Pons (tissue), 1 donor: Measurements from ENCODE around the gene ZNF598.

Experiments used
- DNase-seq: peaks from one replicate; pipeline ENCODE4 v3.0.0-alpha.2; 2016; ENCODE audit warnings: low spot score

The ZNF598 gene

DNA sequence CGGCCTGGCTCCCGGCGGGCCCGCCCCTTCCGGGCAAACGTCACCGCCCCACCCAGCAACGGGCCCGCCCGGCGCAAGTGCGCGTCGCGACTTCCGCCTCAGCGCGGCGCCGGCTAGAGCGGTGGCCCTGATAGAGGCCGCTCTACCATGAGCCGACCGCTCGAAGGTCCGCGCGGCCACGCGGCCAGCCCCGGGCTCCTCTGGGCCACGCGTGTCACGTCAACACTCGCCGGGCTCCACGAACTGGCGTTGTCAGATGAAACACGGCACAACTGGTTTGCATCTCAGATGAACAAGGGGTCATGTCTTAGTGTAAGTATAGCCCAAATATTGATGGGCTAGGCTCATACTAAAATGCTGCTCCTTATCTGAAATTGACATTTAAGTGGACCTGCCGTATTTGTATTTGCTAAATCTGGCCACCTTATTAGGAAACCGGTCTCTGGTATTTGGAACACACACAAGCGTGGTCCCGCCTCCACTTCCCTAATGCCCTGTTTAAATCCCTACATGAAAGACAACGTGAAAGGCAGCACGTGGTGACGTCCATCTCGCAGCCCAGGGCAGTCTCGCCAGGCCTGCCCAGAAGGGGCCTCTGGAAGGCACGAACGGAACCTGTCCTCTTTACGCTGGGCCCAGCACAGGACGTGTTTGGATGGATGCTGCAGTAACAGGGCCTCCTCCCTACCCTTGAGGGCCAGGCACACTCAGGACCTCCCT lies at the start of gene ZNF598:
Gene ZNF598, minus strand, starts transcription at position 31 of the 720 bp plus-strand sequence.
- peak; percentile 87 for DNase-seq

GRCh38 chr16:2058872-2059271 lies 49.3 kb upstream of the ZNF598 start:
- DNase-seq, result no peak

GRCh38 chr16:2058420-2058819 lies 48.8 kb upstream of the ZNF598 start:
- DNase-seq, result no peak

- no peak for DNase-seq
Measured at GRCh38 chr16:2057438-2057837, 47.8 kb upstream of the ZNF598 start.

DNA sequence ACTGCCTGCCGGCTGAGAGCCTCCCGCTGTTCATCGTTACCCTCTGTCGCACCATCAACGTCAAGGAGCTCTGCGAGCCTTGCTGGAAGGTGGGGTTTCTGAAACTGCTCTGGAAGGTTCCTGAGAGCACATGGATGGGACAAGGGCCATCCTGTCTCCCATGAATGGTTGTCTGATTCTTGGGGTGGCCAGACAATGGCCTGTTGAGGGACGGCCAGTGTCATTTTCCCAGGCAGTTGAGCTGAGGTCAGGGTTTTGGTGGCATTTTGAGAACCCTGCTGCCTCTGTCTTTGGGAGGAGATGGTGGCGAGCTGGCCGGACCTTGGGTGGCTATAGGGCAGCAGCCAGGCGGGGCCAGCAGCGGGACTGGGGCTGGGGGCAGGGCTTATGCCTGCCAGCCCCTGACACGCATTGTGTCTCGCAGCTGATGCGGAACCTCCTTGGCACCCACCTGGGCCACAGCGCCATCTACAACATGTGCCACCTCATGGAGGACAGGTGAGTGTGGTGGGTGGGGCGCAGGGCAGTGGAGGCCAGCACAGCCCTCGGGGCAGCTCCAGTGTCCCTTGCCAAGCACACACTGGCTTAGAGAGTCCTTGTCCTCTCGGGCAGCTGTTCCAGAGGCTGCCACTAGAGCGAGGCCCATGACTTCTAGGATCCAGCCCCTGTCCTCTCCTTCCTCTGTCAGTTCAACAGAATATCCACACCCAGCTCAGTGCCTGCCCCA lies 47.2 kb upstream of the ZNF598 start:
- peak; percentile 73 for DNase-seq

DNA sequence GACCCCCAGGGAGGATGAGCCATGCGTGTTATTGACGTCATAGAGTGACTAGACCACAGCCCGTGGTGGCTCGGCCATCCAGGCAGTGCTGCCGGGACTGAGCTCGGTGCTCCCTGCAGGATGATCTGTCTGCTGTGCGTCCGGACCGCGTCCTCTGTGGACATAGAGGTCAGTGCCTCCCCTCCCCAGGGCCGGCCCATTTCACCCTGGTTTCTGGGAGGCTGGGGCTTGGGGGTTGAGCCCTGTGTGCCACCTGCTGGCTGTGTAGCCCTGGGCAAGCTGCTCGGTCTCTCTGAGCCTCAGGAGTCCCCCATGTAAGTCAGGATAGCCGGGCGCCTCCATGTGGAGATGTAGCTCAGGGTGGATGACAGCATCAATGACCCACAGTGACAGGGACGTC lies 46.5 kb upstream of the ZNF598 start:
- peak; percentile 32 for DNase-seq

DNA sequence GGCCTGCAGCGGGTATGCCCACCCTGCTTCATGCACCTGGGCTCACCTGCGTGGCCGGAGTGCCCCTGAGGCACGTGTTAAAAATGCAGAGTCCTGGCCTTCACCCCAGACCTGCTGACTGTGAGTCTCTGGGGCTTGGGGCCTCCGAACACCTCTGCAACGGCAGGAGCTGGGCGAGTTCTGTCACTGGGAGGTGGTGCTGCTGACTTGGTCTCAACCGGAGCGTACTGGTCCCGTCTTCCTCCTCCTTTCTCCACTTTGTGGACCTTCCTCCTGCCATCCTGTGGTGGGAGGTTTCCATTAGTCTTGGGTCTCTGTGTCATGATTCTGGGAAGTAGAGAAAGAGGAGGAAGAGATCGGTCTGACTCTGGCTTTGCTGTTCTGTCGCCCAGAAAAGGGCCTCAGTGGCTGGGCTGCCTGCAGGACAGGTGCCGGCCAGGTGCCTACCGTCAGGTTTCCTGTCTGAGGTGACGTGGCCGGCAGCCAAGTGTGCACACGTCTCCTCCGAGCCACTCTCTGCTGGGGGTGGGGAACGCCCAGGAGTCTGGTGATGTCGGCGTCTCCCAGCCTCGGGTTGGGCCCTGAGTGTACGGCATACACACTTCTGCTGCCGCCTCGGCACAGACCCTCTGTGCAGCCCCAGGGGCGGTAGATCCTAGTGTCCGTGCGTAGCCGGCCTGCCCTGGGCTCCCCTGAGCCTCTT lies 45.1 kb upstream of the ZNF598 start:
- DNase-seq, result no peak

- DNase-seq, result no peak
Measured at GRCh38 chr16:2053897-2054296, 44.3 kb upstream of the ZNF598 start.

- DNase-seq, result no peak
Measured at GRCh38 chr16:2053211-2053610, 43.6 kb upstream of the ZNF598 start.

GRCh38 chr16:2048116-2048543 lies 38.5 kb upstream of the ZNF598 start:
- no peak for DNase-seq

GRCh38 chr16:2047330-2048115 lies 37.9 kb upstream of the ZNF598 start, which contains the start of the genes NTHL1 and TSC2:
Gene NTHL1 (minus strand): TSS chr16:2047834. CDS start chr16:2047823, 11 bp downstream.
Gene TSC2 (plus strand): TSS chr16:2047985. CDS start chr16:2048616, 631 bp downstream.
- peak; percentile 93 for DNase-seq

DNA sequence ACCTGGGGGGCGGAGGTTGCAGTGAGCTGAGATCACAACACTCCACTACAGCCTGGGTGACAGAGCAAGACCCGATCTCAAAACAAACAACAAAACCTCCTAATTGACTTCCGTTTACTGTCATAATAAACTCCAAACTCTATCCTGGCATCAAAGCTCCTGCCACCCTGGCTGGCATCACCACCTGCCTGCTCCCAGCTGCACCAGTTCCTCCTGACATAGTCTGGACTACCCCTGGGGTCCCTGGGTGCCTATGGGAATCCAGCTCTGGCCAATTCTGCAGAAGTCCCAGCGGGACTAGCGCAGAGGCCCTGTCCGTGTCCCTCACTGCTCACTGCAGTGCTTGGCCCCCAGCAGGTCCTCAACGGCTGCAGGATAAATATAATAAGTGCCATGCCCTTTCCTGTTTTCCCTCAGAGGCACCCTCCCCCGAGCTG lies 37.3 kb upstream of the ZNF598 start:
- DNase-seq, result no peak

DNA sequence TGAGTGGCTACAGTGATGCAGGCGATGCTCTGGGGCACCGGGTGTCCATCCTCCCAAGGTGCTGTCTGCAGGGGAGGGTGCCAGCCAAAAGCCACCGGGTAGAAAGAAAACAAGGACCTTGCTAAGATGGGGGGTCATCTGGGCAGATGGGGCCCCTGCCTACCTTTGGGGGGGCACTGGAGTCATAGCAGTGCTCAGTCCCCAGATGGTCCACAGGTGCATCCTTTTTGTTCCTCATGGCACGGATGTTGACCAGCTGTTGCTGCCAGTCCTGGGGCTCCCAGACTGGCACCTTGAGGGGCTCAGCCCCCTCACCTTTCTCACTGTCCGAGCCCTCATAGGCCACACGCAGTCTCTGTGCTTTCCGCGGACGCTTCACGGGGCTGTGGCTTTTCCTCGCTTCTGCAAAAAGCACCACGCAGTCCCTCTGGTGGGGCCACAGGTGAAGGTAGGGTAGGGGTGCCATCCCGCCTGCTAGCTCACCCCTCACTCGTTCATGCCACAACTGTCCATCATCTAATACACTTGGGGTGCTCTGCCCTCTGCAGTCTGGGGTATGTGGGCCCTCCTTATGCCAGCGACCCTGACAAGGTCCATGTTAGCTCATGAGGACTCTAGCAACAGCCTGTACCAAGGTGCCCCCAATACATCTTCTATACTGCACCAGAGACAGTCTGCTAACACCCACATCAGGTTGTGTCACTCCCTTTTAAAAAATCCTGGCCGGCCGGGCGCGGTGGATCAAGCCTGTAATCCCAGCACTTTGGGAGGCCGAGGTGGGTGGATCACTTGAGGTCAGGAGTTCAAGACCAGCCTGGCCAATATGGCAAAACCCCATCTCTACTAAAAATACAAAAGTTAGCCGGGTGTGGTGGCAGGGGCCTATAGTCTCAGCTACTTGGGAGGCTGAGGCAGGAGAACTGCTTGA lies 36.6 kb upstream of the ZNF598 start:
- no peak for DNase-seq

DNA sequence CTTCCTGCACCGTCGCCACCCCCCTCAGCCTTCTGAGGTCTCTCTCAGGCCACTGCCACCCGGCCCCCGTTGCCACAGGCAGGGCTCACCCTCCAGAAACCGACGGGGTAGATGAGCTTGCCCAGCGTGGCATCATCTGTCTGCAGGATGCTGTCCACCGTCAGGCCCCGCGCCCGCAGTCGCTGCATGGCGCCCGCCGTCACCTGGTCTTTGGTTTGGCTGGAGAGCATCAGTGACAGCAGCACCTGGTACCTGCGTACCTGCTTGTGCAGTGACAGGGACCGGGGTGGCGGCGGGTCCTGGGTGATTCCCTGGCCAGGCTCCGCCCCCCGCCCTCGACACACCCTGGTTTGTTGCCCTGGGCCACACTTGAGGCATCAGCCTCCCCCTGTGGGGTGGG lies 34.9 kb upstream of the ZNF598 start:
- DNase-seq, result no peak

GRCh38 chr16:2043667-2044451 lies 34.2 kb upstream of the ZNF598 start:
- DNase-seq, result no peak

GRCh38 chr16:2042986-2043666 lies 33.5 kb upstream of the ZNF598 start:
- no peak for DNase-seq

DNA sequence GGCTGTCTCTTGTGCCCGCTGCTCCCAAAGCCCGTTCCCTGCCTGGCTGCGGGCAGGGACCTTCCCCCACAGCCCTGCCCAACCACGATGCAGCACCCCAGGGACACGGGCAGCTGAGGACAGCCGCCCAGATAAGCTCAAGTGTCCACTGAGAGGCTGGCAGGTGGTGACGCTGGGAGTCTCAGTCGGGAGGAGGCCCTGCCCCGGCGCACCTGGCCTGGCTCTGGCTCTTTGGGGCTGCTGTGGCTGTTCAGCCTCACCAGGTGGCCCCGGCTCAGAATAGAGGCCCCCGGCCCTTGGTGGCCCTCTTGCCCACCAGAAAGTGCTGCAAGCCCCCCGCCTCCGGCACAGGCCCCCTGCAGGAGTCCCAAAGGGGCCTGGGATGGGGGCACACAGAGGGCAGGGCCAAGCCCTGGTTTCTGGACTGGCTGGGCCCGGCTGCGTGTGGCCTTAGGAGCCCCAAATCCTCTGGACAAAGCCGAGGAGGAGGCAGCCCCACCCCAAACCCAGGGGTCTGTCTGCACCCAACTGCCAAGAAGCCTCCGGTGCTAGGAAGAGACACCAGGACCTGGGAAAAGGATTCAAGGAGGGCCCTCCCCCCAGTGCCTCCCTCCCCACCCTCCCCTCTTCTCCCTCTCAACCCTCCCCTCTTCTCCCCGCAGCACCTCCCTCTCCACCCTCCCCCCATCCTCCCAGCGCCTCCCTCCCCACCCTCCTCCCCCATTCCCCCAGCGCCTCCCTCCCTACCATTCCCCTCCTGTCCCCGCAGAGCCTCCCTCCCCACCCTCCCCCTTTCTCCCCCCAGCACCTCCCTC lies 32.8 kb upstream of the ZNF598 start:
- DNase-seq, result no peak

GRCh38 chr16:2040787-2041522 lies 31.3 kb upstream of the ZNF598 start:
- DNase-seq, result no peak
